ENCODE results near the gene PCDH1.

GRCh38 chr5:141814064-141814964, 63.9 kb downstream of the PCDH1 start:
- TF ChIP-seq CTCF (IDR thresholded peaks at IDR 0.05), result peak in 5 of 6 experiments; percentile 13 to 54 (median 22)
- no peak for TF ChIP-seq POLR2A (IDR thresholded peaks at IDR 0.05)
